SK-N-MC (cell line): ENCODE data around the gene POM121.
"Not testable (repeated sequence)": the region's sequence is repeated elsewhere in the genome, so short reads cannot be mapped to it uniquely, and the experiment has no call there.

Experiments used
- DNase-seq: peaks from one replicate; pipeline ENCODE4 v3.0.0-alpha.2; 2011; ENCODE audit warnings: low read depth, low spot score
- H3K27ac ChIP-seq: fragments of 200-600 bp; sonication (generic); 2 replicates; pipeline ENCODE4 v1.5.1; 2016; ENCODE audit warnings: mixed run types
- H3K36me3 ChIP-seq: fragments of 200-600 bp; sonication (generic); 2 replicates; pipeline ENCODE4 v1.6.1; 2017; ENCODE audit warnings: antibody characterized with exemption, low read length, mixed read lengths; ENCODE audit not compliant: insufficient read depth
- H3K4me3 ChIP-seq: fragments of 200-600 bp; sonication (generic); 2 replicates; pipeline ENCODE4 v1.5.1; 2016
- H3K9ac ChIP-seq: fragments of 200-600 bp; sonication (generic); 2 replicates; pipeline ENCODE4 v1.8.0; 2017; ENCODE audit warnings: mixed run types, mixed read lengths; ENCODE audit not compliant: insufficient read length
- H3K9me3 ChIP-seq: fragments of 200-600 bp; sonication (generic); 2 replicates; pipeline ENCODE4 v1.6.1; 2017; ENCODE audit warnings: low read depth, mild to moderate bottlenecking, antibody characterized with exemption, low read length, moderate library complexity, mixed read lengths

Gene POM121

DNA sequence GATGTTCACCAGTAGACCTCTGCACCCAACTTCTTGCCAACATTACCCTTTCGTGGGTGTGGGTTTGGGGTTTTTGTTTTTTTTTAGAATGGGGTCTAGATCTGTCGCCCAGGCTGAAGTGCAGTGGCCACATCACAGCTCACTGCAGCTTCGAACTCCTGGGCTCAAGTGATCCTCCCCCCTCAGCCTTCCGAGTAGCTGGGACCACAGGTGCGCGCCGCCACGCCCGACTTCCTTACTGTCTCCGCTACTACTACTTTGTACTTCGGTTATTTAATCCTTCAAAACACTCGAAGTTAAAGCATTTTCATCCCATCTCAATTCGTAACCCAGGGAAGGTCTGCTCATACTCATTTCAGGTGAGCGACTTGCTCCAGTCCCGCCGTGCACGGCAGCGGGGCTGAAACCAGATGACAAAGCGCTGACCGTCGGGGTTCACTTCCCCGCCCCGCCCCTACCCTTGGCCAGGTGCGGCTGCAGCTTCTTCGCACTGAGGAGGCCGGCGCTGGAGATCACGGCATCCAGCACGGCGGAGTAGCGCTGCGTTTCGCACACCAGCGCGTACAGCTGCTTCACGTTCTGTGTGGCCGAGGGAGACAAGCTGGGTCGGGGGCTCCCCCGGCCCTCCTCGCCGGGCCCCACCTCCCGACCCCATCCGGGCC, 29.1 kb downstream of the POM121 start:
- H3K9ac ChIP-seq, DNase-seq, H3K4me3 ChIP-seq, H3K36me3 ChIP-seq, H3K27ac ChIP-seq, H3K9me3 ChIP-seq: not testable (repeated sequence)

DNA sequence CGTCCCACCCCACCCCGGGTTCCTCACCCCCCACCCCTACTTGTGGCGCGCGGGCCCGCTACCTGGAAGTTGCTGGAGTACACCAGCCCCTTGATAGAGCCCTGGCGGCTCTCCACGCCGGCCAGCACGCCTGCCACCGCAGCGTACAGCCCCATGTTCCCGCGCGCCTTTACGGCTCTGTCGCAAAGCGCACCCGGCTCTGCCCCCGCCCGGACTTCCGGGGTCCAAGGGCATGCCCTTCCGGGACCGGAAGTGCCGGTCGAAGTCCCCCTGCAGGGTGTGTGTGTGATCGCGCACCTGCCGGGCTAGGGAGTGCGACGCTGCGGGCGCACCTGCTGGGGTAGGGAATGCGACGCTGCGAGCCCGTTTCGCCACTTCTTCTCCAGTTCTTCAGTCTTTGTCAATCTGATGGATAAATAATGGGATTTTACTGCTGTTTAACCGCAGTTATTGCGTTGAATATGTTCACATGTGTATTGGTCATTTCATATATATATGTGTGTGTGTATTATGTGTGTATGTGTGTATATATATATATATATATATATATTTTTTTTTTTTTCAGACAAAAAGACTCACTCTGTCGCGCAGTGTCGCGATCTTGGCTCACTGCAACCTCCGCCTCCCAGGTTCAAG, 29.8 kb downstream of the POM121 start:
- H3K4me3 ChIP-seq: not testable (repeated sequence)

DNA sequence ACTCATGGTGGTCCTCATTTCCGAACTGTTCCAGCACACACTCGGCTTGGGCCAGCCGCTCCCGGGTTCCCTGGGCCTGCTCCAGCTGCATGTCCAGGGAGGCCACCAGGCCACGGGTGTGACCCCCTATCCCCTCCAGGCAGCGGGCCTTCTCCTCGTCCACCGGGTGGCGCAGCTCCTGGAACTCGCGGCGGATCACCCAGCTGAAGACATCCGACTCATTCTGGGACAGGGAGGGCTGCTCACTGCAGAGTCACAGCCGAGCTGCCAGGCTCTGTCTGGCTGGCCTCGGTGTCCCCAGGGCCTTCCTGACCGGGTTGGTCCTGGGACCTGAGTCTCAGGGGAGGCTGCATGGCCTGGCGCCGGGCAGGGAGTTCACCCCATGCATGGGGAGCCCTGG, 35.1 kb downstream of the POM121 start:
- not testable (repeated sequence) for H3K9ac ChIP-seq, H3K9me3 ChIP-seq, H3K36me3 ChIP-seq, H3K4me3 ChIP-seq, DNase-seq, H3K27ac ChIP-seq

More for the DNA sequence above, 29.8 kb downstream of the POM121 start:
- not testable (repeated sequence) for H3K9ac ChIP-seq, H3K9me3 ChIP-seq, DNase-seq, H3K36me3 ChIP-seq, H3K27ac ChIP-seq

DNA sequence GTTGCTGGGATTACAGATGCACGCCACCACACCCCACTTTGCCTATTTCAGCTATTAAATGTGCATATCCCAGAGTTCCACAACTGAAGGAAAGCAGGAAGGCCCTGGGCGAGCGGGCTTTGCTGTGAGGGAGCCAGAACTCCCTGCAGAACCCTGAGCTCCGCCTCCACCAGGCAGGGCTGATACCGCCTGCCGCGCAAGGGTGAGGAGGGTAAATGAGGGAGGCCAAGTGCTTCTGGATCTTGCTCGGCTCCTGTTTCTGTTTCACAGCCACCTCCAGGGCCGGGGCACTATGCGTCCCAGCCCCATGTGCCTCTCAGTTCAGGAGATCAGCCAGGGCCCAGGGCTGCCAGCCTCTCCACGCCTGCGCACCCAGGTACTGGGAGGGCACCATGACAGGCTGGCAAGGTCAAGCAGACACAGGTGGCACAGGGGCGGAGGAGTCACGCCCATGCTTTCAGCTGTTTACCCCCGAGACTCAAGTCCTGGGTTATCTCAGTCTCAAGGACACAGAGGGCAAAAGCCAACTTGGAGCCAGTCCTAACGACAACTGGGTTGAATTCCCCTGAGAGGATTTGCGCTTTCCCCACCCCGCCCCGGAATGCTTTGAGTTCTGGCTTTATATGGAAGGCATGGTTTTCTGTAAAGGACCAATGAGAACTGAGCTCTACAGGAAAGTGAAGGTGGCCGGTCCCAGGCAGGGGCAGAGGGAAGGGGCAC, 35.9 kb downstream of the POM121 start:
- not testable (repeated sequence) for H3K9me3 ChIP-seq, DNase-seq, H3K9ac ChIP-seq, H3K27ac ChIP-seq, H3K36me3 ChIP-seq, H3K4me3 ChIP-seq

DNA sequence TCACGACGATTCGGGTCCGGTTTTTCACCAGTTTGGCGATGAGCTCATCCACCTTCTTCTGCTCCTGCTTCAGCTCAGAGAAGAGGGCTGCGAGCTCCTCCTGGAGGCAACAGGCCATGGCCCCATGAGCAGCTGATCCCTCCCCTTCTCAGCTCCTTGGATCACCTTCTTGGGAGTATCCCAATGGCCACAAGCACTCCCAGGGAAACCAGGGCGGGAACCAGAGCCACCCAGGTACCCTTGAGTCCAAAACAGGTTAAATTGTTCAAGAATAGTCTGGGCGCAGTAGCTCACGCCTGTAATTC, 36.4 kb downstream of the POM121 start:
- H3K9me3 ChIP-seq, H3K27ac ChIP-seq, H3K9ac ChIP-seq, H3K4me3 ChIP-seq, DNase-seq, H3K36me3 ChIP-seq: not testable (repeated sequence)

DNA sequence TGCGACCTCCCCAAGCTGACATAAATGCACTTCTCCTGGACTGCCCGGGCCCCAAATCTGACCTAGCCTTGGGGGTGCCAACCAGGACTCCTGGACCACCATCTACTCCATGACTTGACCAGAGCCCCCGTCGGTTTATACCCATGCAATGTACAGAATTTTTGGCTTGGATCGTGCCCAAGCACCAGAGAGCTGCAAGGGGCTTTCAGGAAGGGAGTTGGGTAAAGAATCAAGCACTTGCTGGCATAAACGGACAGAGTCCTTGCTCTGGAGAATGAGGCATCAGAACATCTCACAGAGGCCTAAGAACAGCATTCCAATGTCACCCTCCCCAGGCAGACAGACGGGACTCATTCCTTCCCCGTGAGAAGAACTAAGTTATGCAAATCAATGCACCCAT, 38.2 kb downstream of the POM121 start:
- DNase-seq, H3K36me3 ChIP-seq, H3K9ac ChIP-seq, H3K27ac ChIP-seq, H3K4me3 ChIP-seq, H3K9me3 ChIP-seq: not testable (repeated sequence)

DNA sequence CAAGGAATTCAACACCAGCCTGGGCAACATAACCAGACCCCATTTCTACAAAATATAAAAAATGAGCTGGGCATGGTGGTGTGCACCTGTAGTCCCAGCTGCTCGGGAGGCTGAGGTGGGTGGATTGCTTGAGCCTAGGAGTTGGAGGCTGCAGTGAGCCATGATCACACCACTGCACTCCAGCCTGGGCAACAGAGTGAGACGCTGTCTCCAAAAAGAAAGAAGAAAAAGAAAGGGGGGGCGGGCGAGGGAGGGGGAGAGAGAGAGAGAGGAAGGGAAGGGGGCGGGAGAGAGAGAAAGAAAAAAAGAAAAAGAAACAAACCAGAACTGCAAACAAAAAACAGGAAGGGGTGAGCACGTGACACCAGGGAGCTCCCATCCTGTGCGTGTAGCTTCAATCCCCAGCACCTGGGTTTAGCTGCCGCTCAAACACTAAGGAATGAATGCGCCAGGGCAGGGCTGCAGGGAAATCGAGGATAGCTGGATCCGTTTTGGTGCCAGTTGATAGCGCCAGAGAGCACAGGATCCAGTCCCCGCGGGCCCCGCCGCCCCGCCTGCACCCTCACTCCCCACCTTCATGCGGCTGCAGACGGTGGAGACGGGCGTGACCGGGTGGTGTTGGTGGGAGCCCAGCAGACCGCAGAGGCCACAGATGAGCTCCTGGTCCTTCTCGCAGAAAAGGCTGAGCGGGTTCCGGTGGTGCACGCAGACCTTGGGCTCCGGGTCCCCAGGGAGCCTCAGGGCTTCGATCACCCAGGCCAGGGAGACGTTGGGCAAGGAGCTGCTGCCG, 40.5 kb downstream of the POM121 start:
- not testable (repeated sequence) for H3K9me3 ChIP-seq

DNA sequence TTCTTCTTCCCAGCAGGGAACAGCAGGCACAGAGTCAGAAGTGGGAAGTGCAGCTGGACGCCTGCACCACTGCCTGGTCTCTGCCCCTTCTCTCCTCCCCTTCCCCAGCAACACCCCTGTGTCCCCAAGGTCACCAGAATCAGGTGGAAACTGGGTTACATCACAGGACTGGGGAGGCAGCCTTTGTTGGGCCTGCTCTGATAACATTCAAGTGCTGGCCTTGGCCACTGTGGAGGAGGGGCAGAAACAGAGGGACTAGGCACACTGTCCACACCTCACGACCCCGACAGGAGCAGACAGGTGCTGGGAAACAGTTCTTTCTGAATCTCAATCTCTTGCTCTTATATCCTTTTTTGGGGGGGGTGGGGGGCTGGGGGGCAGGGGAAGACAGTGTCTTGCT, 42.0 kb downstream of the POM121 start:
- H3K36me3 ChIP-seq, H3K27ac ChIP-seq, H3K9me3 ChIP-seq, H3K4me3 ChIP-seq, H3K9ac ChIP-seq, DNase-seq: not testable (repeated sequence)

More for the DNA sequence above, 40.5 kb downstream of the POM121 start:
- DNase-seq, H3K27ac ChIP-seq, H3K9ac ChIP-seq, H3K36me3 ChIP-seq, H3K4me3 ChIP-seq: not testable (repeated sequence)

DNA sequence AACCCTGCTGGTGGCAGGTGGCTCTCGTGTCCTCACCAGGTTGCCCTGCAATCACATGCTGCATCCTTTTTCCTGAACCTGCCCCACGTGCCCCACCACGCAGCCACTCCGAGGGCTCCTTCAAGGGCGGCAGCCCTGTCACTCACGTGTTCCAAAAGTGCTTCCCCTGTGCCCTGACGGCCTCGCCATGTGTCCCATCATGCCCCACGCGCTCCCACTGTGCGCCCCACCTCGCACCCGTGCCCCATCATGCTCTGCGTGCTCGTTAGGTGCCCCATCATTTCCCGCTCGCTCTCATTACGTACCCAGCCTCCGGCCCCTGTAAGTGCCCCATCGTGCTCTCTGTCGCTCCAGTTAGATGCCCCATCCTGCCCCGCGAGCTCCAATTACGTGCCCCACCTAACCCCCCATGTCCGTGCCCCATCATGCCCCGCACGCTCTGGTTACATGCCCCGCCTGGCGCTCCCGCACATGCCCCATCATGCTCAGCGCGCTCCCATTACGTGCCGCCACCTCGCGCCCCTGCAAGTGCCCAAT, 44.2 kb downstream of the POM121 start, which contains the start of gene TRIM74:
Gene TRIM74 (minus strand): TSS at position 487 of the 537 bp plus-strand sequence. CDS start 3,309 bp downstream, outside the sequence.
- not testable (repeated sequence) for H3K9ac ChIP-seq, H3K4me3 ChIP-seq, H3K36me3 ChIP-seq, DNase-seq, H3K27ac ChIP-seq, H3K9me3 ChIP-seq

DNA sequence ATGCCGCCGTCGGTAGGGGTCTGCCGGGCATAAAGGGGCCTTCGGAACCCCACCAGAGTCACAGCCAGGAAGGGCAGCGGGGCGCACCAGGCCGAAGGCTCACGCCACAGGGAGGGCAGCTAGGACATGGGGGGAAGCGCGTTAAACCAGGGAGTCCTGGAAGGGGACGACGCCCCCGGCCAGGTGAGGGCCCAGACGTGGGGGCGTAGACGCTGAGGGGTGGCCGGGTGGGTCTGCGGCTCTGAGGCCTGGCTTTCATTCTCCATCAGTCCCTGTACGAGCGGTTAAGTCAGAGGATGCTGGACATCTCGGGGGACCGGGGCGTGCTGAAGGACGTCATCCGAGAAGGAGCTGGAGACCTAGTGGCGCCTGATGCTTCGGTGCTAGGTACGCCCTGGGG, 44.8 kb downstream of the POM121 start:
- H3K9me3 ChIP-seq, DNase-seq: not testable (repeated sequence)

DNA sequence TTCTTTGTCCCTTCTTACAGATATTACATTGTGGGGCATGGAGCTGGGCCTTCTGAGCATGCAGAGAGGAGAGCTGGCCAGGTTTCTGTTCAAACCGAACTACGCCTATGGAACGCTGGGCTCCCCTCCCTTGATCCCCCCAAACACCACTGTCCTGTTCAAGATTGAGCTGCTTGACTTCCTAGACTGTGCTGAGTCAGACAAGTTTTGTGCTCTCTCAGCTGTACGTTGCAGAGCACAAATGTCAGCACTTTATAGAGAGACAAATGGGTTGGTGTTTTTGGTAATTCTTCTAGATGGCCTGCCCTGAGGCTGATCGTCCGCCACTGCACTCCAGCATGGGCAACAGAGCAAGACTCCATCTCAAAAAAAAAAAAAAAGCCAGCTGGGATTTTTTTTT, 46.6 kb downstream of the POM121 start:
- H3K9me3 ChIP-seq, H3K27ac ChIP-seq, H3K9ac ChIP-seq, H3K36me3 ChIP-seq, H3K4me3 ChIP-seq, DNase-seq: not testable (repeated sequence)

More for the DNA sequence above, 44.8 kb downstream of the POM121 start:
- H3K9ac ChIP-seq, H3K27ac ChIP-seq, H3K4me3 ChIP-seq, H3K36me3 ChIP-seq: not testable (repeated sequence)

DNA sequence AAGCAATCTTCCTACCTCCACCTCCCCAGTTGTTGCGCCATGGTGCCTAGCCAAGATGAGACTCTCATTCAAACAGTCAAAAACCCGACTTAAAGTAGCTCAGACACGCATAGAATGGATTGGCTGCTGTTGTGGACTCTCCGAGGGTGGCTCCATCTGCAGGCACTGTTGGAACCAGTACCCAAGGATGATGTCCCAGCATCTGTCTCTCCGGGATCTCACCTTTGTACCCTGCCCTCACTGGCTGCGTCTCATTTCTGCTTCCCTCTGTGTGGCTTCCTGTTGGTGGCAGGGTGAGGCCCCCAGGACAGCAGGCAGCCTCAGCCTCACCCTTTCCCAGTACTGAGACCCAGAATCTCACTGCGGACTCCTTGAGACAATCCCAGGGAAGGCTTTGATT, 49.9 kb downstream of the POM121 start:
- H3K4me3 ChIP-seq, H3K9me3 ChIP-seq, H3K36me3 ChIP-seq, H3K27ac ChIP-seq, DNase-seq, H3K9ac ChIP-seq: not testable (repeated sequence)

DNA sequence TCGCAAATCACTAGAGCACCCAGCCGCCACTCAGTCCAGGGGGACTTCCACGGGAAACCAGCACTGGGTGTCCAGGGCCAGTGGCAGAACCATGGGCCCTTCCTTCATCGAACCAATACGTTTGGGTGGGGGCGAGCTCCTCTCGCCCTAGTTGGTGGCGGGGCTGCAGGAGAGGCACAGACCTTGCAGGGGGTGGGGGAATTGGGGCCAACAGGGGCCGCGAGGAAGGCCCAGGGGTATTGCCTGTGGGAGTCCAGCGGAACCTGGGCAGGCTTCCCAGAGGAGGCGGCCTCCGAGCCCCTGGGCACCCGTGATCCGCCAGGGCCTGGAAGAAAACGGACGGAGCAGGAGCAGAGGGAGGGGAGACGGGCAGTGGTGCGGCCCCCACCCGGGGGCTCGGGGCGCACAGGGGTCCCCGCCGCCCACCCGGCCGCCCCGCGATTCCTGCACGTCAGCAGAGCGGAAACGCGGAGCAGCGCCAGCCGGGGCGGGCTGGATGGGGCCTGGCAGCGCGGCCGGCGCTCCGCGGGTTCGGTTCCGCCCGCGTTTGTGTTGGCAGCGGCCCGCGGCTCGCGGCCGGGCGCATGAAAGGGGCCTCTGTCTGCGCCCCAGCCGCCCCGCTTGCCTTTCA, 50.9 kb downstream of the POM121 start:
- H3K4me3 ChIP-seq, H3K27ac ChIP-seq, H3K9me3 ChIP-seq: not testable (repeated sequence)

More for the DNA sequence above, 50.9 kb downstream of the POM121 start:
- not testable (repeated sequence) for DNase-seq, H3K9ac ChIP-seq, H3K36me3 ChIP-seq
